HEK293 (cell line): ENCODE measurements around the gene LMAN2L.

Source experiments
- CTCF ChIP-seq: fragments of 450-650 bp; formaldehyde crosslinking; IDR thresholded peaks from 2 replicates; pipeline ENCODE4 v1.5.1; 2016; ENCODE audit warnings: missing biosample characterization, missing genetic modification characterization
- YY1 ChIP-seq: fragments of 450-650 bp; formaldehyde crosslinking; IDR thresholded peaks from 2 replicates; pipeline ENCODE4 v1.5.1; 2018; ENCODE audit warnings: missing biosample characterization, missing genetic modification characterization

DNA sequence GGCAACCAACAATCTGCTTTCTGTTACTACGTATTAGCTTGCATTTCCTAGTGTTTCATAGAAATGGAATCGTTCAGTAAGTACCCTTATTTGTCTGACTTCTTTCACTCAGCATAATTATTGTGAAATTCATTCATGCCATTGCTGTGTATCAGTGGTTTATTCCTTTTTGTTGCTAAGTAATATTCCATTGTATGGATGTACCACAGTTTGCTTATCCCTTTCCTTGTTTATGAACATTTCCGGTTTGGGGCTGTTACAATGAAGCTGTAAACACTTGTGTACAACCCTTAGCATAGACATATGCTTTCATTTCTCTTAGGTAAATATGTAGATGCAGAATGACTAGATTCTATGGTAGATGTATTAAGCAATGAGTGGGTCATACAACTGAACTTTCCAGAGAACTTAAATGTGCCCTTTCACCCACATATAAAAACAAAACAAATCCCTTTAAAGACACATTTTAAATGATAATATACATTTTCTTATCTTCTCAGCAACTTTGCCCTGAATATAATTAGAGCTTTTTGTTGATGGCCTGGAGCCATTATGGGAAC is 75.4 kb downstream of the LMAN2L start:
- TF ChIP-seq CTCF (no peak), YY1 (tag by site-specific recombination) (no peak)
